Epithelial cell of prostate (primary cell): ENCODE data around the gene TRIM50.
"Not testable (repeated sequence)": the region's sequence is repeated elsewhere in the genome, so short reads cannot be mapped to it uniquely, and the experiment has no call there.

ENCODE experiments used
- DNase-seq: peaks from one replicate; pipeline ENCODE4 v3.0.0-alpha.2; 2011; ENCODE audit warnings: low read depth, low spot score
- H3K27ac ChIP-seq: fragments of 450-650 bp; 2 replicates; pipeline ENCODE4 v1.5.1; 2017; ENCODE audit warnings: mild to moderate bottlenecking

Gene TRIM50

GRCh38 chr7:73266719-73267368 lies 61.0 kb downstream of the TRIM50 start:
- not testable (repeated sequence) for DNase-seq, H3K27ac ChIP-seq
